Ishikawa (cell line): Measurements from ENCODE around the gene RIC8B.
A peak's percentile ranks its signal among the peaks of the same experiment; 100 is the strongest.

Experiments used
- CEBPB ChIP-seq: IDR thresholded peaks from 2 replicates; pipeline ENCODE4 v1.6.1; 2012
- CREB1 ChIP-seq: IDR thresholded peaks from 2 replicates; pipeline ENCODE4 v1.6.1; 2012; ENCODE audit warnings: low read depth
- EP300 ChIP-seq: IDR thresholded peaks from 2 replicates; pipeline ENCODE4 v1.6.1; 2012; ENCODE audit warnings: borderline replicate concordance
- FOXM1 ChIP-seq: IDR thresholded peaks from 2 replicates; pipeline ENCODE4 v1.6.1; 2012; ENCODE audit warnings: low read depth, borderline replicate concordance
- MAX ChIP-seq: IDR thresholded peaks from 2 replicates; pipeline ENCODE4 v1.6.1; 2012
- NFIC ChIP-seq: IDR thresholded peaks from 2 replicates; pipeline ENCODE4 v1.6.1; 2012
- RAD21 ChIP-seq: IDR thresholded peaks from 2 replicates; pipeline ENCODE4 v1.6.1; 2012; ENCODE audit warnings: low read depth
- REST ChIP-seq: IDR thresholded peaks from 2 replicates; pipeline ENCODE4 v1.6.1; 2012; ENCODE audit warnings: low read depth, mild to moderate bottlenecking
- TAF1 ChIP-seq: IDR thresholded peaks from 2 replicates; pipeline ENCODE4 v1.6.1; 2012; ENCODE audit warnings: low read depth, mild to moderate bottlenecking
- TCF12 ChIP-seq: IDR thresholded peaks from 2 replicates; pipeline ENCODE4 v1.6.1; 2012; ENCODE audit warnings: low read depth
- TEAD4 ChIP-seq: IDR thresholded peaks from 2 replicates; pipeline ENCODE4 v1.6.1; 2012
- USF1 ChIP-seq: IDR thresholded peaks from 2 replicates; pipeline ENCODE4 v1.6.1; 2012
- YY1 ChIP-seq: IDR thresholded peaks from 2 replicates; pipeline ENCODE4 v1.6.1; 2012; ENCODE audit warnings: low read depth
- ZBTB7A ChIP-seq: IDR thresholded peaks from 2 replicates; pipeline ENCODE4 v1.6.1; 2012; ENCODE audit warnings: low read depth

RIC8B gene

GRCh38 chr12:106915635-106916026, 141.1 kb downstream of the RIC8B start:
- TF ChIP-seq ZBTB7A (no peak), TAF1 (no peak), EP300 (no peak), REST (no peak), TEAD4 (no peak), CEBPB (no peak), TCF12 (no peak), USF1 (no peak), CREB1 (no peak), MAX (no peak), FOXM1 (no peak), NFIC (no peak), YY1 (no peak)

GRCh38 chr12:106917503-106917902, 143.0 kb downstream of the RIC8B start:
- no peak for TF ChIP-seq USF1
- no peak for TF ChIP-seq TAF1
- TF ChIP-seq YY1, result no peak
- no peak for TF ChIP-seq MAX
- TF ChIP-seq ZBTB7A, result no peak
- no peak for TF ChIP-seq TCF12
- TF ChIP-seq RAD21, result no peak
- TF ChIP-seq REST, result no peak
- TF ChIP-seq NFIC, result no peak
- TF ChIP-seq FOXM1, result no peak
- no peak for TF ChIP-seq CREB1

- TF ChIP-seq RAD21 (peak; percentile 82), USF1 (no peak)
These were observed 144.3 kb downstream of the RIC8B start for GRCh38 chr12:106918746-106919145.

- TF ChIP-seq RAD21 (peak; percentile 85), USF1 (no peak)
These were observed 145.5 kb downstream of the RIC8B start for GRCh38 chr12:106919910-106920544.

- TF ChIP-seq USF1 (no peak), CEBPB (no peak), TCF12 (no peak), NFIC (no peak), RAD21 (no peak), CREB1 (no peak)
These were observed 149.9 kb downstream of the RIC8B start for GRCh38 chr12:106924268-106924861.
